Myocyte (in vitro differentiated cells): Measurements from ENCODE around the gene RBM19. TPM values are rescaled to one million over a fixed set of nuclear protein-coding genes. Genes with fewer than 3 reads are reported as not detected.
A peak's percentile ranks its signal among the peaks of the same experiment; 100 is the strongest.

ENCODE experiments used
- DNase-seq: peaks from one replicate; pipeline ENCODE4 v3.0.0-alpha.2; 2012; ENCODE audit warnings: low read depth
- total RNA-seq: library from RNA; depleted of rRNA; stranded (reverse); fragments of >200 nt; gene quantifications from 2 replicates; pipeline ENCODE4 v1.2.3, GENCODE V29; 2014

Gene RBM19
- total RNA-seq, 1 donor from 2014 or later = 21.1 TPM

GRCh38 chr12:113988976-113989375 is 22.9 kb upstream of the RBM19 start:
- DNase-seq = no peak

DNA sequence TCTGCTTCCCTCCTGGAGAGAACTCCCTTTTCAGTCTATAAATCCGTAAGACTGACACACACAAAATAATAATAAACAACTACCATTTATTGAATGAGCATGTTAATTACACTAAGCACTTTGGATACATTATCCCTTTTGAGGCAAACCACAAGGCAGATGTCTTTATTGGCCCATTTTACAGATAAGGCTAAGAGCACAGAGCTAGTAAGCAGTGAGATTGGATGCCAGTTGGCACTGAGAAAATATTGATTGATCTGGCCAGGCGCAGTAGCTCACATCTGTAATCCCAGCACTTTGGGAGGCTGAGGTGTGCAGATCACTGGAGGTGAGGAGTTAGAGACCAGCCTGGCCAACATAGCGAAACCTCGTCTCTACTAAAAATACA is 21.9 kb upstream of the RBM19 start:
- no peak for DNase-seq

DNA sequence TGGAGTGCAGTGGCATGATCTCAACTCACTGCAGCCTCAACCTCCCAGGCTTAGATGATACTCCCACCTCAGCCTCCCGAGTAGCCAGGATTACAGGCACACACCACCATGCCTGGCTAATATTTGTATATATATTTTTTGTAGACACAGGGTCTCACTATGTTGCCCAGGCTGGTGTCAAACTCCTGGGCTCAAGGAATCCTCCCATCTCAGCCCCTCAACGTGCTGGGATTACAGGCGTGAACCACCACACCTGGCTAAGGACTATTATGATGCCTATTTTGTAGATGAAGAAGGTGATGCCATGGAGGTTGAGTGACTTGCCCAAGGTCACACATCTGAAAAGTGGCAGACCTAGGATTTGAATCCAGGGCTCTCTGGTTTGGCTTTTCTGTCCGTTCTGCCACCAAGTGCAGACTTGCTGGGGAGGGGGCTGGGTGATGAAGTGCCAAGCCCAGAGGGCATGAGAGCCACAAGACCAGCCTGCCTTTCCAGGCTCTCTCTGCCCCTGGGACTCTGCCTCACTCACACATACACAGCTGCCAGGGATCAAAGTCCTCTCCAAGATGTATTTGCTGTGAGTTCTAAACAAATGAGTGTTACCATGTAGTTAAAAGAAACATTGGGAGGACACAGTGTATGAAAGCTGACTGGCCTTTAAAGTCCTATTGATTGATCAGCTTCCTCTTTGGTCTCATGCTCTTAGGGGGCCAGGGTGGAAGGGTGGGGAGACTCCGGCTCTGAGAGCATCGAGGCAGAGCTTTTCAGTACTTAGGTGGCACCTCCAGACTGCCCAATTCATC is 21.3 kb upstream of the RBM19 start:
- no peak for DNase-seq

GRCh38 chr12:113984464-113984863 is 18.3 kb upstream of the RBM19 start:
- DNase-seq = no peak

DNA sequence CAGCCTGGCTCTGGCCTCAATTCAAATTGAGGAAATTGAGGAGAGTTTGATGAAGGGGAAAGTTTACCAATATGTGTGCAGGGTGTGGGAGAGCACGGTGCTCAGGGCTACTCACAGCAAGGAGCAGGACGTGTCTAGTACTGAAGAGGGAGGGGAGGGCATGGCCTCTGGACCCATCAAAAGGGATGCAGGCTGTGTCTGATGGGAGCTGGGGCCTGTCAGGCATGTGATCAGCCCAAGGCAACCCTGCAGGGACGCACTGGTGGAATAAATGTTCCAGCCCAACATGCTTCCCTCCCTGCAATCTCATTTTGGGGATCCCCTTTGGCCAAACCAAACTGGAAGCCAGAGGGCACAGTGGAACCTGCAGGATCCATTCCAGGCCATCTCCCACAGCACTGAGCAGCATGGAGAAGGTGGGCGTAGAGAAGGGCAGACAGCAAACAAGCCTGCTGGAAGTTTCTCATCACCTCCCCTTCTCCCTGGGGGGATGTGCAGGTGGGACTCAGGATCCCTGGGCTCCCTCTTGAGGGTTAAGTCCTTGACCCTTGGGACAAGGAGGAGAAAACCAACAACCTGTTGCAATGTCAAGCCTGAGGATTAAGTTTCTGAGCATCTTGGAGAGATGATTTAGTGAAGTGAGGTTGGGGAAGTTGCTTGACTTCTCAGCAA is 17.8 kb upstream of the RBM19 start:
- no peak for DNase-seq

DNA sequence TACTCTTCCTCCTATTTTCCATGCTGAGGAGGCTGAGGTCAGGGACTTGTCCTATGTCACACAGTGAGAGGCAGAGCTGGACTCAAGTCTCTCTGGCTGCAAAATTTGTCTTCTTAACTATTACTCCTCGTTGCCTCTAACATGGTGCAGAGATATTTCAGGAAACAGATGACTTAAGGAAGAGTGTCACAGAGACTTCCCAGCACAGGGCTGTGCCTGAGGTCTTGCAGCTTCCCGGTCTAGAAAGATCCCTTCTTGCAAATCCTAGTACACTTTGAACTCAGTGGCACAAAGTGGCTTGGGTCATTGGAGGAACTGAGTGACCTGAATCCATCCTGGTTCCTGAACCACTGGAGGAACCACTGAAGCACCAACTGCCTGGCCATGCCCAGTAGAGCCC is 17.1 kb upstream of the RBM19 start:
- no peak for DNase-seq

GRCh38 chr12:113981876-113982275 is 15.8 kb upstream of the RBM19 start:
- DNase-seq = no peak

- DNase-seq = peak; percentile 75
Observed at GRCh38 chr12:113980537-113981337, 14.6 kb upstream of the RBM19 start.

GRCh38 chr12:113980054-113980453 is 13.9 kb upstream of the RBM19 start:
- no peak for DNase-seq

GRCh38 chr12:113978080-113978479 is 12.0 kb upstream of the RBM19 start:
- DNase-seq = no peak

- no peak for DNase-seq
Observed at GRCh38 chr12:113974006-113974405, 7.9 kb upstream of the RBM19 start.

DNA sequence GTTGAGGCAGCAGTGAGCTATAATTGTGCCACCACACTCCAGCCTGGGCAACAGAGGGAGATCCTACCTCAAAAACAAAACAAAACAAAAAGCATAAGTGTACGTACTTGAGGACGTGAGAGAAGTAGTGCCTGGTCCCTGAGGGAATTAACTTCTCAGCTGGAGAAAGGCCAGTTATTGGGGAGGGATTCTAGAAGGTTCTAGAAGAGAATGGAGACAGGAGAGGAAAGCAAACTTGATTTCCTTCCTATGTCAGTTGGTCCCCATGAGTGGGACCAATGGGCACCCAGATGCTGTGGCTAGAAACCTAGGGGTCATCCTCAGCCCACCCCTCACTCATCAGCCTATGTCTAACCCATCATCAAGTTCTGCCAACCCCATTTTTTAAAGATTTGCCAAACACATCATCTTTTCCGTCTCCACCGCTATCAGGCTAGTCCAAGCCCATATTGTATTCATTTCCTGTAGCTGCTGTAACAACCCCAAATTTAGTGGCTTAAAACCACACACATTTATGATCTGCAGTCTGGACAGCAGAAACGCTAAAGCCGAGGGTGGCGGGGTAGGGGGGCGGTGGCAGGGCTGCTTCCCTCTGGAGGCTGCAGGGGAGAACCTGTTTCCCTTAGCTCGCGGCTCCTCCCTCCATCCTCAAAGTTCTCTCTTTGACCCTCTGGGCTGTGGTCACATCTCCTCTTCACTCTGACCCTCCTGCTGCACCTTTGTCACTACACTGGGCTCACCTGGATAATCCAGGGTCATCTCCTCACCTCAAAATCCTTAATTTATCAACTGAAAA is 7.2 kb upstream of the RBM19 start:
- DNase-seq = no peak

GRCh38 chr12:113971392-113971791 is 5.3 kb upstream of the RBM19 start:
- DNase-seq = no peak

DNA sequence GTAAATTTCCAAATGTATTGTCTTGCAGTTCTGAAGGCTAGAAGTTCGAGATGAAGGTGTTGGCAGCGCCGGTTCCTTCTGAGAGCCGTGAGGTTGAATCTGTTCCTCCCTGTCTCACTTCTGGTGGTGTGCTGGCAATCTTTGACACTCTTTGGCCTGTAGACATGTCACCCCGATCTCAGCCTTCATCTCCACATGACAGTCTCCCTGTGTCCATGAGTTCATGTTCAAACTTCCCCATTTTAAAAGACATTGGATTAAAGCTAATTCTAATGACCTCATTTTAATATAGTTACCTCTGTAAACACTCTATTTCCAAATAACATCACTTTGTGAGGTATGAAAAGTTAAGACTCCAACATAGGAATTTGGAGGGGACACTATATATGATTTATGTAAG is 4.1 kb upstream of the RBM19 start:
- no peak for DNase-seq

GRCh38 chr12:113967368-113967767 is 1.2 kb upstream of the RBM19 start:
- DNase-seq = no peak

- no peak for DNase-seq
Observed at GRCh38 chr12:113962733-113963132, 3.4 kb downstream of the RBM19 start.

DNA sequence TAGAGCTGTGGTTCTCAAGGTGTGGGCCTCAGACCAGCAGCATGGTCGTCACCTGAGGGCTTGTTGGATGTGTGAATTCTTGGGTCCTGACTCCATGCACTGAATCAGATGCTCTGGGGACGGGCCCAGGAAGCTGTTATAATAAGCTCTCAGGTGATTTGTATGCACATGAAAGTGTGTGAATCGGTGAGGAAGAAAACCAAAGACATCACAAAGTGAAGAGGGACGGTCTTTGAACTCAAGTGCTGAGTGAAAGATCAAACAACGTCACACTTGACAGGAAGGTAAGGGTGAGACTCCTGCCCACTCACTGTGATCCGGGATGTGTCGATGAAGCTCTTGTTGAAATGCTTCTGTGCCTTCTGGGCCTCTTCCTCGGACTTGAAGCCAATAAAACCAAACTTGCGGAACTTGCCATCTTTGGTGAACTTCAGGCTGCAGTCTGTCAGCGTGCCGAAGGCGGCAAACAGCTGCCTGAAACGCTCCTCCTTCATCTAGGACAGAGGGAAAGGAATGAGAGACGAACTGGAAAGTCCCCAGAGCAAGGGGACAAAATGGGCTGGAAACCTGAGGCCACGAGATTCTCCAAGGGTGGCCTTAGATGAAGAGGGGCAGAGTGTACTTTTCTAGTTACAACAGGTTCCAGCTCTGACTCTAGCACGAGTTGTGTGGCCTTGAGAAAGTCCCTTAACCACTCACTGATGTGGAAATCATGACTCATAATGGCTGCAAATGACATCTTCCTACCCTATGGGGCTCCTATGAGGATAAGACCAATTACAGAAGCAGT is 4.0 kb downstream of the RBM19 start:
- no peak for DNase-seq

DNA sequence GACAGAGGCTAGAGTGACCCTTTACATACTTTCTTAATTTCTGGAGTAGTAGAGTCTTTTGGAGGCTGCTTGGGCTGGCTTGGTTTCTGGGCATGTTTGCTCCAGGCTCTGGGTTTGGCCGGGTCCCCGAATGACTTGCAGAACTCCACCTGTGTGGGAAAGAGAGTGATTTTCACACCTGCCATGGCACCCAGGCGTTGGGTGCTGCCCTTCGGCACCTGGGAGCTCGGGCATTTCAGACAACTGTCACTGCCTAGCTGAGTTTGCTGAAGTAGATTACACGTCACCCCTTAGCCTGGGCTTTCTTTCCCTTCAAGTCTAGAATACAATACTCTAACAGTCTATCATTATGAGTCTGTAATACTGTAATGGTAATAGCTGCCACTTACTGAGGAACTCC is 6.1 kb downstream of the RBM19 start:
- no peak for DNase-seq

- DNase-seq = no peak
Observed at GRCh38 chr12:113959096-113959495, 7.0 kb downstream of the RBM19 start.

DNA sequence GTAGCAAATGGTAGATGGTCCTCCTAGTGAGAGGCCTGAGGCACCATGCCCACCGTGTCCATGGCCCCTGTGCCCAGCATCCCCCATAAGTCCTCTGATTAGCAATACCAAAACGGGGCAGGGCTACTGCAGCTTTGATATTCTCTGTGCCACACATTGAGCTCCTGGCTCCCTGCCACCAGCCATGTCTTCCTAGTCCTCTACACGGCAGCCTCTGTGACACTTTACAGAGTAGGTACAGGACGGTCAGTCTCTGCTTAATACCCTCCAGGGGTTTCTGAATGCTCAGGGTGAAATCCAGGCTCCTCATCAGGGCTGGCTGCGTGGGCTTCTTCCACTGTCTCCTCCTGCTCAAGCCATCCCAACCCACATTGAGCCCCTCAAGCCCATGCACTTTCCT is 8.0 kb downstream of the RBM19 start:
- no peak for DNase-seq

GRCh38 chr12:113957627-113958026 is 8.5 kb downstream of the RBM19 start:
- no peak for DNase-seq
